CD4-positive, alpha-beta T cell treated with Interleukin-10 for 1 hour (primary cell): ENCODE data around the gene SMIM35.

Source experiments
- DNase-seq: peaks from one replicate; pipeline ENCODE4 v3.0.0-alpha.2; 2020

The SMIM35 gene

GRCh38 chr11:118000067-118000849 is 86.5 kb downstream of the SMIM35 start:
- DNase-seq = no peak

GRCh38 chr11:117999354-117999993 is 87.3 kb downstream of the SMIM35 start:
- no peak for DNase-seq

DNA sequence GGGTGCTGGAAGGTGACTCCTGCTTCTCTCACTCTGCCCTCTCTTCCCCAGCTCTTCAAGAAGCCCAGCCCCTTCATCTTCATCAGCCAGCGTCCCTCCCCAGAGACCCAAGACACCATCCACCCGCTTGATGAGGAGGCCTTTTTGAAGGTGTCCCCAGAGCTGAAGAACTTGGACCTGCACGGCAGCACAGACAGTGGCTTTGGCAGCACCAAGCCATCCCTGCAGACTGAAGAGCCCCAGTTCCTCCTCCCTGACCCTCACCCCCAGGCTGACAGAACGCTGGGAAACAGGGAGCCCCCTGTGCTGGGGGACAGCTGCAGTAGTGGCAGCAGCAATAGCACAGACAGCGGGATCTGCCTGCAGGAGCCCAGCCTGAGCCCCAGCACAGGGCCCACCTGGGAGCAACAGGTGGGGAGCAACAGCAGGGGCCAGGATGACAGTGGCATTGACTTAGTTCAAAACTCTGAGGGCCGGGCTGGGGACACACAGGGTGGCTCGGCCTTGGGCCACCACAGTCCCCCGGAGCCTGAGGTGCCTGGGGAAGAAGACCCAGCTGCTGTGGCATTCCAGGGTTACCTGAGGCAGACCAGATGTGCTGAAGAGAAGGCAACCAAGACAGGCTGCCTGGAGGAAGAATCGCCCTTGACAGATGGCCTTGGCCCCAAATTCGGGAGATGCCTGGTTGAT is 88.0 kb downstream of the SMIM35 start:
- DNase-seq = no peak

DNA sequence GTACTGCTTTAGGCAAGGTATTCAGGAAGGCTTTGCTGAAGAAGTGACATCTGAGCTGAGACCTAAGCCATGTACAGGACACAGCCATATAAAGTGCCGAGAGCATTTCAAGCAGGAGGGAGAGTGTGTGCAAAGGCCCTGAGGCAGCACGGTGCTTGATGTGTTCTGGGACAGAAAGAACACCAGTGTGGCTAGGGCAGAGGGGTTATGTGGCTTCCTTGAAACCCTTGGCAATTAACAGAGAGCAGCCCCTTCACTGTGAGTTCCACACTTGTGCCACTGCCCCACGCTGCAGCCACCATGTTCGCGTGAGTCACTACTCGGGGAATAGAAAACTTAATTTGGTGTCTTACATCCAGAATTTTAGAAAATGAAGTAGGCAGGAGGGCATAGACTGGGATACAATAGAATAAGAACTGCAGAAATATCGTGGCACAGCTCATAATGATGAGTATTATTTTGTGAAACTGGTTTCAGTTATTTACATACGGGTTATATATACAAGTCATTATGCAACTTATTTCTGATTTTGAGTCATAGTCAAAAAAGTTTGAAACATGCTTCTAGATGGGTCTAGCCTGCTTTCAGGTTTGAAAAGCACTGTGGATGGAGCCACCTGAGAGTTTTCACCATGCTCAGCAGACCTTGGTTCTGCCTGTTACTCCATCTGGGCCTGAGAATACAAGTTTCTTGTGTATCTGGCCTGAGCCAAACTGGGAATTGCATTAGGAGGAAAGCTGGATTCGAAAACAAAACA is 88.8 kb downstream of the SMIM35 start:
- DNase-seq = no peak

DNA sequence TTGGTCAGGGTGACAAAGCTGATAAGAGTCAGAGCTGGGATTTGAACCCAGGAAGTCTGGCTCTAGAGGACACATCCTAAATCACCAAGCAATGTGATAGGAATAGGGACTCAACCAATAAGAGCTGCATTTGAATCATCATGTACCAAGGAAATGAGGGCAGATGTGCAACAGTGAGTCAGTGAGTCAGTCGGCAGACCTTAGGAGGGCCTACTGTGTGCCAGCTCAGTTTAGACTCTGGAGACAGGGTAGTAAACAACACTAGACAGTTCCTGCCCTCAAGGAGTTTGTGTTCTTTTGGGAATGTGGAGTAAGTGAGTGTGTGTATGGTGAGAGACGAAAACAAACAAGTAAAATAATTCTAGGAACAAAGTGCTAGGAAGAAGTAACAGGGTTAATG is 89.4 kb downstream of the SMIM35 start:
- no peak for DNase-seq

DNA sequence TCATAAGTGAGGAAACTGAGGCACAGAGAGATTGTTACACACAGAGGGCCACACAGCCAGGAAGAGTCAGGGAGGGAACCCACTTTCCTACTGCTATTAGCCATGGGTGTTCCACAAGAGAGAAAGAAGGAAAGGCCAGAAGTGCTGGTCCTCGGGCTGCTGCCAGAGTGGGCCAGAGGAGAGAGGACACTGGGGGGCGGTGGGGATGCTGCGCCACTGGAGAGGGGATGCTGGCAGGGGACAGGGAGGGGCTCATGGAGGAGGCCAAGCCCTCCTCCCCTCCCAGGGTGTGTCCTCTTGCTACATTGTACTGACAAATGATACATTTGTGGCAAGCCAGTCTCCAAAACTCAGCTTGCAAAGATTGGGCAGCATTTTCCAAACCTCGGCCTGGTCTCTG is 90.7 kb downstream of the SMIM35 start:
- no peak for DNase-seq

DNA sequence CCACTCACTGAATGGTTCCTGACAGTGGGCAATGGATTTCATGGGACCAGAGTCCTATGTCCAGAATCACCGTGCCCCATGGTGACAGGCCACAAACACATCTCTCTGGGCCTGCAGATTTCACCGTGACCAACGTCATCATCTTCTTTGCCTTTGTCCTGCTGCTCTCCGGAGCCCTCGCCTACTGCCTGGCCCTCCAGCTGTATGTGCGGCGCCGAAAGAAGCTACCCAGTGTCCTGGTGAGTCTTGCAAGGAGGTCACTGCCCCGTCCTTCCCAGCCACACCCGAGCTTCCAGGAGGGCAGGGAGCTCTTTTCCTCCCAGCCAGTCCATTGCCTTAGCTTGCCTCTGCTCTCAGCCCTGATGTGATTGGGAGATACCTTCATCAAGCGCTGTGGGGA is 91.3 kb downstream of the SMIM35 start:
- no peak for DNase-seq

DNA sequence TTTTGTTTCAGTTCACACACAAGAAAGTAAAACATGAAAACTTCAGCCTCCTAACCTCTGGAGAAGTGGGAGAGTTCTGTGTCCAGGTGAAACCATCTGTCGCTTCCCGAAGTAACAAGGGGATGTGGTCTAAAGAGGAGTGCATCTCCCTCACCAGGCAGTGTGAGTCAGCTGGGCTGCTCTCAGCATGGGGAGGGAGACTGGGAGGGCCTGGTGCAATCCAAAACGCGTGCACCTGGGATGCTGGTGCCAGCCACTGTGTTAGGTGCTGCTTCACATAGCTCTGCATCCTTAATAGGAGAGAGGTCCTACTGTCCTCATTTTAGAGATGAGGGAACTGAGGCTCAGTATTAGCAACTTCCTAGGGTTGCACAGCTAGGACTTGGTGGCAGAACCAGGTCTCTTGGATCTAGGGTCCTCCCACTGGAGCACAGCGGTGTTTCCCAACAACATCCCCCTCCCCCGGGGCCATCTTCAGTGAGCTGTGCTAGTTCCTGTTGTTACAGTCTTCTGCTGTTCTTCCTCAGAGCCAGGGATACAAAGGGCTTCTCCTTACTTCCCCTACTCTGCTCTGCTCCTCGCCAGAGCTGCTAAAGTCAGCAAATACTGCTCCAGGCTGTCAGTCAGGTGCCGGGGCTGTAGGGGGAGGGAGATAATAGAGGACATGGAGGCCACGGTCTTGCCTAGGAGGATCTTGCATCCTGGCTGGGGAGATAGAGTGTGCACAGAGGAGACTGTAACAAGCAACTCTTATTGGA is 92.6 kb downstream of the SMIM35 start:
- DNase-seq = no peak

GRCh38 chr11:117992620-117993019 is 94.1 kb downstream of the SMIM35 start:
- DNase-seq = no peak

GRCh38 chr11:117992136-117992535 is 94.6 kb downstream of the SMIM35 start:
- DNase-seq = no peak

- DNase-seq = no peak
Observed at GRCh38 chr11:117989351-117990102, 97.2 kb downstream of the SMIM35 start.

DNA sequence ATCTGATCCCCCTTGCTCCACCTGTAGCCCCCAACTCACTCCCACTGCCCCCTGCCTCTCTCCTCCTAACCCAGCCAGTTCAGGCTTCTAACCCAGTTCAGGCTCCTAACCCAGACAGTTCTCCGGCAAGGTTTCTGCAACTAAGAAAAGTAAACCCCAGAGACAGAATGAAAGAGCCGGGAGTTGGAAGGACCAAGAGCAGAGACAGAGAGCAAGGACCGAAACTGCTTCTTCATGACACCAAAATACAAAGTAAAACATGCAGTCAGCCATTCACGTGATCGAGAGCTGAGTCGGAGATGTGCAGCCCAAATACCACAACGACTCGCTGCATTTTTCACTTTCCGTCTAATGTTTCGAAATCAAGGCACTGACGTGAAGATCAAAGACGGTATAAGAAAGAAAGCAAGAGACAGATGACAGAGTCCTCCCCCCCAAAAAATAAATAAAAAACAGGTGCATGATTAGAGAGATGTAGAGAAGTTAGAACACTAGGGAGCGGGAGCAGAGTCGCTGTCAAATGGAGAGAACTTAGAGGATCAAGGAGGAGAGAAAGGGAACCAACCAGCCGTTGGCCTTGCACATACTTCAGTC is 99.7 kb downstream of the SMIM35 start:
- peak; percentile 76 for DNase-seq

- DNase-seq = peak; percentile 87
Observed at GRCh38 chr11:117985953-117986887, 100.5 kb downstream of the SMIM35 start, which contains the start of gene IL10RA. IL10RA (plus strand) TSS chr11:117986394; CDS start chr11:117986468, 74 bp downstream.

- DNase-seq = no peak
Observed at GRCh38 chr11:117984476-117984875, 102.3 kb downstream of the SMIM35 start.

- DNase-seq = no peak
Observed at GRCh38 chr11:117983163-117983475, 103.6 kb downstream of the SMIM35 start.

- no peak for DNase-seq
Observed at GRCh38 chr11:117980720-117981119, 106.0 kb downstream of the SMIM35 start.

DNA sequence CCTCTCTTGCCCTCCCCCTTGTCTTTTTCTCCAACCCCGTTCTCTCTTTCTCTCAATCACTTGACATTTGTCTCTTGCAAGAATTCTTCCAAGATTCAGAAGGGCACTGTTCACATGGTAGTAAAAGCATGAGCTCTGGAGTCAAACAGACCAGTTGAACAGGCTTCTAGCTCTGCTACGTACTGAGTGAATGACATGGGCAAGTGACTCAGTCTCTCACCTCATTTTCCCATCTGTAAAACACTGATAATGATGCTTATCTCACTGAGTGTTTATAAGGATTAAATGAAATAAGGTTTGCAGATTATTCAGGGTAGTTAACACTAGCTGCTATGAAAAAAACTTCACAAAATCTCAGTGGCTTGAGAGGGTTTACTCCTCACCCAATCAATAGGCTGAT is 106.5 kb downstream of the SMIM35 start:
- DNase-seq = no peak

DNA sequence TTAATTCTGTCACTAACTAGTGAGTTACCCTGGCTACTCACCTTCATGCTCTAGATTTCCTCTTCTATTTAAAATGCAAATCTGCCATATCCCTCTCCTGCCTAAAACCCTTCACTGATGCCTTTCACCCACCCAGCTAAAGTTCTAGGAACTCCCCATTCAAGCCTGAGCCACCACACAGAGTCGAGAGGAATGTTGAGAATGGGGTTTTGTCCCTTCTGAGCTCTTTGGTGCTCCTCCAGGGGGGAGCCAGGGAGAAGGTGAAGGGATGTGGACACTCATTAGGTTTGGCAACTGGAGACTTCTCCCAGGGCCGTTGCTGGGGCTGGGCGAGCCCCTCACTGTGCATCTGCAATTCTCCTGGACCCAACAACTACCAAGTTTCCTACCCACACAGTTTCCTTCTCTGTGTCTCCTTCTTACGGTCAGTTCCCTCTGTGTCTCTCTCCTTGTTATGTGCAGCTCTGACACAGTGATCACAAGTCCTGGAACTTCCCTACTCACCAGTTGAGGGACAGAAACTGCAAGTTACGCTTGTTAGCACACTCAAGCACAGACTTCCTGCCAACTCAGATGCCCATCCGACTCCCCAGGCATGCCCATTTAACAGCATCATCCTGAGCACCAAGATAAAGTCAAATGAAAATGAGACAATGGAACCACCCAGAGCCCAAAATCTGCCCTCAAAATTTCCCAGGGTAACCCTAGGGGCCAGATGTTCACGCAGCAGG is 107.1 kb downstream of the SMIM35 start:
- DNase-seq = peak; percentile 43

DNA sequence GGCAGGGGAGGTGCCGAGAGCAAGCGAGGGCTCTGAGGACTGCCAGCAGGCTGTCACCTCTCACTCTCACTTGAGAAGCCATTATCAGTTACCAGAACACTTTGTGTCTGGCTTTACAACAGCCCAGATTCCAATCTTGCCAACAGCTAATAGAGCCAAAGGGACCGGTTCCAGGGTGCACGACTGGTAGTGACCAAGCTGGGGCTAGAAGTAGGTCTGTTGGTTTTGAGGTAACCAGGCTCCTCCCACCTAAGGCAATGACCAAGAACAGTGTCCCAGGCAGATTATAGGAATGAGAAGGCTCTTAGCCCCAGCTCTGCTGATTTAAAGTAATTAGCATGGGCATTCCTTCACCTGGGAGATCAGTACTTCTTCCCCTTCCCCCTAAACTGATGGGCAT is 107.8 kb downstream of the SMIM35 start:
- DNase-seq = no peak
